OCI-LY1 (cell line): ENCODE data around the gene DHX8.

Experiments
- H2AFZ ChIP-seq: fragments of 200-600 bp; sonication (generic), shearing (Covaris generic); 2 replicates; pipeline ENCODE4 v1.6.0; 2014; ENCODE audit warnings: antibody characterized with exemption, mild to moderate bottlenecking, low read length
- H3F3A ChIP-seq: fragments of 200-600 bp; sonication (generic), shearing (Covaris generic); 2 replicates; pipeline ENCODE4 v1.6.0; 2014; ENCODE audit warnings: mild to moderate bottlenecking, antibody characterized with exemption, low read length, moderate library complexity; ENCODE audit not compliant: insufficient read depth
- H3K27ac ChIP-seq: fragments of 200-600 bp; sonication (generic); 2 replicates; pipeline ENCODE4 v1.5.1; 2014; ENCODE audit warnings: low read length, mixed run types, mild to moderate bottlenecking, low read depth; ENCODE audit not compliant: poor library complexity, severe bottlenecking
- H3K27me3 ChIP-seq: fragments of 200-600 bp; sonication (generic); 2 replicates; pipeline ENCODE4 v1.6.0; 2014; ENCODE audit warnings: antibody characterized with exemption, mild to moderate bottlenecking, low read length, moderate library complexity; ENCODE audit not compliant: insufficient read depth
- H3K36me3 ChIP-seq: fragments of 200-600 bp; sonication (generic); 2 replicates; pipeline ENCODE4 v1.6.1; 2014; ENCODE audit warnings: mild to moderate bottlenecking, antibody characterized with exemption, low read length, moderate library complexity, mixed read lengths; ENCODE audit not compliant: insufficient read depth
- H3K4me1 ChIP-seq: fragments of 200-600 bp; sonication (generic); 2 replicates; pipeline ENCODE4 v1.5.1; 2014; ENCODE audit warnings: mild to moderate bottlenecking, low read length, moderate library complexity; ENCODE audit not compliant: insufficient read depth, severe bottlenecking
- H3K4me2 ChIP-seq: fragments of 200-600 bp; sonication (generic), shearing (Covaris generic); 2 replicates; pipeline ENCODE4 v1.6.1; 2014; ENCODE audit warnings: low read length
- H3K4me3 ChIP-seq: fragments of 200-600 bp; sonication (generic); 2 replicates; pipeline ENCODE4 v1.5.1; 2014; ENCODE audit warnings: low read length, low read depth, mild to moderate bottlenecking, mixed read lengths; ENCODE audit not compliant: poor library complexity, severe bottlenecking
- H3K79me2 ChIP-seq: fragments of 200-600 bp; shearing (Covaris generic); 2 replicates; pipeline ENCODE4 v1.6.1; 2016; ENCODE audit warnings: mixed run types, low read length, mixed read lengths; ENCODE audit not compliant: insufficient read depth
- H3K9ac ChIP-seq: fragments of 200-600 bp; sonication (generic), shearing (Covaris generic); 2 replicates; pipeline ENCODE4 v1.6.1; 2014; ENCODE audit warnings: mild to moderate bottlenecking, low read length, mixed read lengths
- H3K9me2 ChIP-seq: fragments of 200-600 bp; sonication (generic), shearing (Covaris generic); 2 replicates; pipeline ENCODE4 v1.6.1; 2014; ENCODE audit warnings: low read depth, mild to moderate bottlenecking, low read length, mixed read lengths
- H3K9me3 ChIP-seq: fragments of 200-600 bp; shearing (Covaris generic); 2 replicates; pipeline ENCODE4 v1.6.1; 2014; ENCODE audit warnings: low read length, mixed read lengths
- H4K20me1 ChIP-seq: fragments of 200-600 bp; sonication (generic), shearing (Covaris generic); 2 replicates; pipeline ENCODE4 v1.6.0; 2016; ENCODE audit warnings: mild to moderate bottlenecking, low read length; ENCODE audit not compliant: insufficient read depth
- EZH2 ChIP-seq: fragments of 200-600 bp; sonication (generic), shearing (Covaris generic); IDR thresholded peaks from 2 replicates; pipeline ENCODE4 v1.8.0; 2017; ENCODE audit warnings: borderline replicate concordance, mixed run types, mild to moderate bottlenecking, antibody characterized with exemption, low read length, moderate library complexity, mixed read lengths
- TF ChIP-seq, protein P1 (sequence below): fragments of 200-600 bp; sonication (generic), shearing (Covaris generic); IDR thresholded peaks from 2 replicates; pipeline ENCODE4 v1.5.1; 2017; ENCODE audit warnings: mild to moderate bottlenecking, antibody characterized with exemption, low read length, moderate library complexity, mixed read lengths

Gene DHX8

DNA sequence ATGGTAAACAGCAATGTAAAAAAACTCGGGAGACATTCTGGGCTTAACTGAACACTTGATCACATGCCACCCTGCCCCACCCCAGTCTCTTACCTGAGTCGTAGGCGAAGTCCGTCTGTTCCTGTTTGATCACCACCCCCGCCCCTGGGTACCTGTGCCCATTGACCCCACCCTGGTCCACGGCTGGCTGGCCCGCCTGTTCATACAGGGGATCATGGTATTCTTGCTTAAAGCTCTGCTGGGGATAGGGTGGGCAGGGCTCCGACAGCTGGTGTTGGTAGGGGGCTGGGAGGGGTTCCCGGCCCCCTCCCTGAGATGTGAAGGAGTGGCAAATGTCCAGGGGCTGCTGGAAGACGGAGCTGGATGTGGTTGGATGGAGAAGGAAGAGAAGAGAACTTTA is 48.8 kb downstream of the DHX8 start:
- Histone ChIP-seq H3K79me2 (no peaks in the 10 kb centered on the region), H3K4me3 (no peak overlapping the region), H3K9me3 (no peaks in the 10 kb centered on the region), H2AFZ (no peak overlapping the region), H3K27ac (no peak overlapping the region), H3K9ac (no peak overlapping the region), H4K20me1 (no peaks in the 10 kb centered on the region), H3K36me3 (no peaks in the 10 kb centered on the region), H3K27me3 (no peaks in the 10 kb centered on the region), H3F3A (no peaks in the 10 kb centered on the region), H3K4me1 (no peaks in the 10 kb centered on the region), H3K4me2 (no peak overlapping the region), H3K9me2 (no peaks in the 10 kb centered on the region)
- TF ChIP-seq EZH2 = no peak
- TF ChIP-seq, protein P1, sequence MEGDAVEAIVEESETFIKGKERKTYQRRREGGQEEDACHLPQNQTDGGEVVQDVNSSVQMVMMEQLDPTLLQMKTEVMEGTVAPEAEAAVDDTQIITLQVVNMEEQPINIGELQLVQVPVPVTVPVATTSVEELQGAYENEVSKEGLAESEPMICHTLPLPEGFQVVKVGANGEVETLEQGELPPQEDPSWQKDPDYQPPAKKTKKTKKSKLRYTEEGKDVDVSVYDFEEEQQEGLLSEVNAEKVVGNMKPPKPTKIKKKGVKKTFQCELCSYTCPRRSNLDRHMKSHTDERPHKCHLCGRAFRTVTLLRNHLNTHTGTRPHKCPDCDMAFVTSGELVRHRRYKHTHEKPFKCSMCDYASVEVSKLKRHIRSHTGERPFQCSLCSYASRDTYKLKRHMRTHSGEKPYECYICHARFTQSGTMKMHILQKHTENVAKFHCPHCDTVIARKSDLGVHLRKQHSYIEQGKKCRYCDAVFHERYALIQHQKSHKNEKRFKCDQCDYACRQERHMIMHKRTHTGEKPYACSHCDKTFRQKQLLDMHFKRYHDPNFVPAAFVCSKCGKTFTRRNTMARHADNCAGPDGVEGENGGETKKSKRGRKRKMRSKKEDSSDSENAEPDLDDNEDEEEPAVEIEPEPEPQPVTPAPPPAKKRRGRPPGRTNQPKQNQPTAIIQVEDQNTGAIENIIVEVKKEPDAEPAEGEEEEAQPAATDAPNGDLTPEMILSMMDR = no peak

DNA sequence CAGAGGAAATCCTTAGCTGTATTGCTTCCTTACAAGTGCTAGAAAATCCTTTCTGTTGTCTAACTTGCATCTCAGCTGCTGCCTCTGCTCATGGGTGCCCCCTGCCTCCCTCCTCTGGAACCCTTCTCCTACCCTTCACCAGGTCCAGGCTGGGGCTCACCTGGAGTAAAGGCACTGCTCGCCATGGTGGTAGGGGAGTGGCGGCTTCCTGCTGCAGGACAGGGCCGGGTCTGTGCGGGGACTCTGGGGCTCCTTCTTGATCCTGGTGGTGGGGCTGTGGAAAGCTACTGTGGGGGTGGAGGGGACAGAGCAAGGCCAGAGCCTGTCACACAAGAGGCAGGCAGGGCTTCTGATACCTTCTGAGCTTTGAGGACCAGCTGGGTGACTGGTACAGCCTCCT is 49.9 kb downstream of the DHX8 start:
- Histone ChIP-seq H2AFZ (no peak overlapping the region), H3K27me3 (no peaks in the 10 kb centered on the region), H3K27ac (no peak overlapping the region), H3K9ac (no peak overlapping the region), H3K36me3 (no peaks in the 10 kb centered on the region), H3K9me2 (no peaks in the 10 kb centered on the region), H4K20me1 (no peaks in the 10 kb centered on the region), H3K79me2 (no peaks in the 10 kb centered on the region), H3K9me3 (no peaks in the 10 kb centered on the region), H3F3A (no peaks in the 10 kb centered on the region), H3K4me2 (no peak overlapping the region), H3K4me1 (no peaks in the 10 kb centered on the region), H3K4me3 (no peak overlapping the region)
- TF ChIP-seq, protein P1 = no peak
- TF ChIP-seq EZH2 = no peak

DNA sequence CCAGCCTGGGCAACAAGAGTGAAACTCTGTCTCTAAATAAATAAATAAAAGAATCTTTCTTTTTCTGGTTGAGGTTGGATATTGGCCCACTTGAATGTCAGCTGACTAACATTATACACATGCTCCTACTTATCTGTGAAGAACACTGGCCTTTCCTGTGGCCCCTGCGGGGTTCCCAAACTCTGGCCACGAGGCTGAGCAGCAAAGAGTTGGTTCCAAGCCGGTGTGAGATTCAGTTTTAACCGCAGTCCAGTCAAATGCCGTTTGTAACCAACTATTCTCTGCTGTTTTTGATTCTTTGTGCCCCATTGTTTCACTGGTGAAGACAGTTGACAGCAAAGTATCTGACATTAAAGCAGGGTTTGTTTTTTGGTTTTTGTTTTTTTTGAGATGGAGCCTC is 51.1 kb downstream of the DHX8 start:
- H3K9me2 ChIP-seq = no peaks in the 10 kb centered on the region
- no peak overlapping the region for H3K4me3 ChIP-seq
- H3F3A ChIP-seq = no peaks in the 10 kb centered on the region
- no peaks in the 10 kb centered on the region for H3K27me3 ChIP-seq
- H3K36me3 ChIP-seq = no peaks in the 10 kb centered on the region
- H2AFZ ChIP-seq = no peak overlapping the region
- no peak overlapping the region for H3K4me2 ChIP-seq
- no peak for TF ChIP-seq EZH2
- TF ChIP-seq, protein P1 = no peak
- no peak overlapping the region for H3K9ac ChIP-seq
- H4K20me1 ChIP-seq = no peaks in the 10 kb centered on the region
- H3K79me2 ChIP-seq = no peaks in the 10 kb centered on the region
- H3K9me3 ChIP-seq = no peaks in the 10 kb centered on the region
- H3K4me1 ChIP-seq = no peaks in the 10 kb centered on the region
- no peak overlapping the region for H3K27ac ChIP-seq
